H9 (cell line): ENCODE measurements around the gene ARNT2. TPM values are rescaled to one million over a fixed set of nuclear protein-coding genes. Genes with fewer than 3 reads are reported as not detected.

Experiments used
- DNase-seq: peaks from one replicate; pipeline ENCODE4 v3.0.0-alpha.2; 2017
- H2AFZ ChIP-seq: one replicate; pipeline ENCODE4 v1.6.1; 2013; ENCODE audit warnings: mild to moderate bottlenecking, low read length, control low read depth, moderate library complexity
- H2AK5ac ChIP-seq: 2 replicates; pipeline ENCODE4 v1.6.1; 2013; ENCODE audit warnings: low read length, control low read depth, mixed read lengths; ENCODE audit not compliant: insufficient read length
- H2BK120ac ChIP-seq: one replicate; pipeline ENCODE4 v1.6.1; 2013; ENCODE audit warnings: low read depth, mild to moderate bottlenecking, low read length, control low read depth, inconsistent platforms; ENCODE audit not compliant: poor library complexity, severe bottlenecking
- H2BK12ac ChIP-seq: 2 replicates; pipeline ENCODE4 v1.6.1; 2013; ENCODE audit warnings: low read length, control low read depth, mixed read lengths, low read depth; ENCODE audit not compliant: insufficient read length
- H2BK15ac ChIP-seq: 2 replicates; pipeline ENCODE4 v1.6.1; 2013; ENCODE audit warnings: low read depth, low read length, control low read depth
- H2BK20ac ChIP-seq: one replicate; pipeline ENCODE4 v1.6.1; 2013; ENCODE audit warnings: low read depth, mild to moderate bottlenecking, low read length, control low read depth, inconsistent platforms; ENCODE audit not compliant: poor library complexity, severe bottlenecking
- H2BK5ac ChIP-seq: 2 replicates; pipeline ENCODE4 v1.6.1; 2013; ENCODE audit warnings: low read length, control low read depth, mixed read lengths; ENCODE audit not compliant: insufficient read length
- H3K14ac ChIP-seq: 2 replicates; pipeline ENCODE4 v1.6.1; 2013; ENCODE audit warnings: low read length, control low read depth; ENCODE audit not compliant: insufficient read depth
- H3K18ac ChIP-seq: 2 replicates; pipeline ENCODE4 v1.6.1; 2013; ENCODE audit warnings: low read depth, mild to moderate bottlenecking, mixed read lengths, low read length, control low read depth; ENCODE audit not compliant: insufficient read length
- H3K23ac ChIP-seq: 2 replicates; pipeline ENCODE4 v1.6.1; 2013; ENCODE audit warnings: low read length, control low read depth, mixed read lengths, low read depth; ENCODE audit not compliant: insufficient read length
- H3K23me2 ChIP-seq: 2 replicates; pipeline ENCODE4 v1.6.1; 2013; ENCODE audit warnings: low read depth, mild to moderate bottlenecking, mixed read lengths, low read length, control low read depth; ENCODE audit not compliant: insufficient read length, poor library complexity, severe bottlenecking
- H3K27ac ChIP-seq: 2 replicates; pipeline ENCODE4 v1.5.1; 2013; ENCODE audit warnings: low read length, control low read depth, mixed read lengths, low read depth; ENCODE audit not compliant: insufficient read length
- H3K27me3 ChIP-seq: 2 replicates; pipeline ENCODE4 v1.6.1; 2013; ENCODE audit warnings: low read length, control low read depth, inconsistent platforms; ENCODE audit not compliant: insufficient read depth
- H3K4ac ChIP-seq: 2 replicates; pipeline ENCODE4 v1.6.1; 2013; ENCODE audit warnings: low read depth, mild to moderate bottlenecking, control low read depth, inconsistent platforms, low read length, moderate library complexity
- H3K4me1 ChIP-seq: 2 replicates; pipeline ENCODE4 v1.6.1; 2013; ENCODE audit warnings: low read length, control low read depth, inconsistent platforms; ENCODE audit not compliant: insufficient read depth
- H3K4me2 ChIP-seq: 2 replicates; pipeline ENCODE4 v1.6.1; 2013; ENCODE audit warnings: low read length, control low read depth, mixed read lengths; ENCODE audit not compliant: insufficient read length, insufficient read depth
- H3K56ac ChIP-seq: 2 replicates; pipeline ENCODE4 v1.6.1; 2013; ENCODE audit warnings: low read depth, mild to moderate bottlenecking, mixed read lengths, low read length, control low read depth; ENCODE audit not compliant: insufficient read length
- H3K79me1 ChIP-seq: 2 replicates; pipeline ENCODE4 v1.6.1; 2013; ENCODE audit warnings: low read depth, mild to moderate bottlenecking, moderate library complexity, low read length, control low read depth, inconsistent platforms; ENCODE audit not compliant: insufficient read depth, poor library complexity, severe bottlenecking
- H3K79me2 ChIP-seq: 2 replicates; pipeline ENCODE4 v1.6.1; 2013; ENCODE audit warnings: low read length, control low read depth, inconsistent platforms; ENCODE audit not compliant: insufficient read depth
- H3K9ac ChIP-seq: 2 replicates; pipeline ENCODE4 v1.6.1; 2013; ENCODE audit warnings: low read length, control low read depth, mixed read lengths; ENCODE audit not compliant: insufficient read length; ENCODE audit errors: extremely low read depth
- H3K9me3 ChIP-seq: one replicate; pipeline ENCODE4 v1.6.1; 2013; ENCODE audit warnings: low read depth, low read length, inconsistent platforms; ENCODE audit not compliant: control insufficient read depth
- H3T11ph ChIP-seq: one replicate; pipeline ENCODE4 v1.6.1; 2013; ENCODE audit warnings: mild to moderate bottlenecking, low read length, control low read depth, inconsistent platforms
- H4K20me1 ChIP-seq: one replicate; pipeline ENCODE4 v1.6.1; 2013; ENCODE audit not compliant: control insufficient read depth, insufficient read length, insufficient read depth
- H4K5ac ChIP-seq: 2 replicates; pipeline ENCODE4 v1.6.1; 2013; ENCODE audit warnings: low read depth, mild to moderate bottlenecking, mixed read lengths, low read length, control low read depth; ENCODE audit not compliant: insufficient read length
- H4K8ac ChIP-seq: replicated peaks from 2 replicates; pipeline ENCODE4 v1.6.1; 2013; ENCODE audit warnings: low read length, control low read depth, mixed read lengths, low read depth; ENCODE audit not compliant: insufficient read length
- H4K91ac ChIP-seq: 2 replicates; pipeline ENCODE4 v1.6.1; 2013; ENCODE audit warnings: low read depth, mild to moderate bottlenecking, moderate library complexity, mixed read lengths, low read length, control low read depth; ENCODE audit not compliant: insufficient read length
- H3K27ac Mint-ChIP-seq, 3 experiments: 2 replicates in 2 of 3; 3 replicates in 1 of 3; pipeline ENCODE4 v1.8.0; 2020 to 2021; ENCODE audit warnings: mixed read lengths in 3 of 3, mild to moderate bottlenecking in 1 of 3, moderate library complexity in 1 of 3
- H3K27me3 Mint-ChIP-seq: 2 replicates; pipeline ENCODE4 v1.8.0; 2021; ENCODE audit warnings: low read depth, mild to moderate bottlenecking, moderate library complexity, mixed read lengths
- H3K36me3 Mint-ChIP-seq, 3 experiments: 2 replicates in 2 of 3; 3 replicates in 1 of 3; pipeline ENCODE4 v1.8.0; 2020 to 2021; ENCODE audit warnings: low read depth in 3 of 3, mixed read lengths in 3 of 3; ENCODE audit not compliant: insufficient read depth in 1 of 3
- H3K4me1 Mint-ChIP-seq, 2 experiments: 2 replicates each; pipeline ENCODE4 v1.8.0; 2020; ENCODE audit warnings: mixed read lengths in 2 of 2
- H3K4me3 Mint-ChIP-seq, 2 experiments: 2 replicates in 1 of 2; 3 replicates in 1 of 2; pipeline ENCODE4 v1.8.0; 2020 to 2021; ENCODE audit warnings: mild to moderate bottlenecking in 2 of 2, mixed read lengths in 2 of 2, moderate library complexity in 1 of 2
- H3K9me3 Mint-ChIP-seq, 2 experiments: 2 replicates in 1 of 2; 3 replicates in 1 of 2; pipeline ENCODE4 v1.8.0; 2020; ENCODE audit warnings: mild to moderate bottlenecking in 2 of 2, mixed read lengths in 2 of 2, moderate library complexity in 1 of 2
- CTCF ChIP-seq: fragments of 200-600 bp; sonication (generic); conservative IDR thresholded peaks from 3 replicates; pipeline ENCODE4 v1.8.0; 2021; ENCODE audit warnings: antibody characterized with exemption, mild to moderate bottlenecking
- WGBS: extraction: QIAGEN DNeasy Blood & Tissue Kit; methylation state at CpG from one replicate; pipeline ENCODE4 v1.1.7; 2013; ENCODE audit warnings: missing lambda C conversion rate, low lambda C conversion rate, mixed read lengths; ENCODE audit not compliant: insufficient read length; ENCODE audit errors: extremely low coverage; 5-methylcytosine and 5-hydroxymethylcytosine counted together
- total RNA-seq: library from RNA; stranded (reverse); gene quantifications from 2 replicates; pipeline ENCODE4 v1.2.1, GENCODE V29; 2021

The ARNT2 gene
- total RNA-seq, 1 experiment from 2014 or later = 10.5 TPM

- Mint-ChIP-seq H3K36me3 (no peaks in the 10 kb centered on the region), H3K4me1 (peaks cover 5 to 9% of the 10 kb centered on the region in 2 experiments; a peak in 3 of 4 replicates), H3K27me3 (no peaks in the 10 kb centered on the region), H3K9me3 (no peaks in the 10 kb centered on the region), H3K27ac (no peak overlapping the region), H3K4me3 (no peak overlapping the region)
- H3K79me2 ChIP-seq = no peaks in the 10 kb centered on the region
- no peak overlapping the region for H3K23ac ChIP-seq
- no peak overlapping the region for H3K14ac ChIP-seq
- no peak overlapping the region for H3T11ph ChIP-seq
- no peak for TF ChIP-seq CTCF
- H2BK12ac ChIP-seq = no peak overlapping the region
- no peaks in the 10 kb centered on the region for H3K23me2 ChIP-seq
- no peaks in the 10 kb centered on the region for H3K4me1 ChIP-seq
- no peaks in the 10 kb centered on the region for H3K27me3 ChIP-seq
- no peak overlapping the region for H2BK120ac ChIP-seq
- H4K20me1 ChIP-seq = no peaks in the 10 kb centered on the region
- no peak overlapping the region for H3K4ac ChIP-seq
- H3K79me1 ChIP-seq = no peaks in the 10 kb centered on the region
- H3K4me2 ChIP-seq = no peak overlapping the region
- no peak overlapping the region for H4K5ac ChIP-seq
- no peak overlapping the region for H3K27ac ChIP-seq
- H2AFZ ChIP-seq = no peak overlapping the region
- H3K18ac ChIP-seq = no peak overlapping the region
- no peak overlapping the region for H2BK20ac ChIP-seq
- no peak overlapping the region for H2BK5ac ChIP-seq
- H3K9me3 ChIP-seq = no peaks in the 10 kb centered on the region
- DNase-seq = no peak
- H2BK15ac ChIP-seq = no peak overlapping the region
- no CpG with 5 or more reads among the region's 7 CpGs for WGBS
- no peak overlapping the region for H3K56ac ChIP-seq
- H3K9ac ChIP-seq = no peak overlapping the region
- no peak overlapping the region for H2AK5ac ChIP-seq
- H4K8ac ChIP-seq = no peak overlapping the region
- no peak overlapping the region for H4K91ac ChIP-seq
Observed at GRCh38 chr15:80441714-80442113, 37.5 kb downstream of the ARNT2 start.
